HG03175 (cell line): ENCODE data around the gene SERPIND1.
"Not testable (repeated sequence)": the region's sequence is repeated elsewhere in the genome, so short reads cannot be mapped to it uniquely, and the experiment has no call there.

Source experiments
- ATAC-seq: cut with Tn5 transposase; IDR thresholded peaks from one replicate; pipeline ENCODE4 v1.9.1; 2021; ENCODE audit warnings: mild to moderate bottlenecking, moderate library complexity; ENCODE audit not compliant: unreplicated experiment

SERPIND1 gene

DNA sequence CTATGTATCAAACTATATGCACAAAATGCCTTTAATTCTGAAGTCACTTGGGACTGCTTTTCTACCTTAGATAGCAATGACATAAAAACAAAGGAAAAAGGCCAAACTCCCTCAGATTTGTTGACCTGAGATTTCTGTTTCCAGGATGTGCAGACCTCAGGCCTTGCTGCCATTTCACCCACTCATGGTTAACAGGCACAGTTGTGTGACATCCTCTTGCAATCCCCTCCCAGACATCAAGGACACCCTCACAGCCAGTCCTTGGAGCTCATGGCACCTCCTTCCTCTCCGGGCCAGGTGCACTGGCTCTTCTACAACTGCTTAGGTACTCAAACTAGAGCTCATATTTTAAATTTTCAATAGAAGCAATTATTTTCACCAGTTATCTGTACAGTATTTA is 37.3 kb downstream of the SERPIND1 start:
- no peak for ATAC-seq

- no peak for ATAC-seq
Measured at GRCh38 chr22:20811971-20812660, 38.2 kb downstream of the SERPIND1 start.

DNA sequence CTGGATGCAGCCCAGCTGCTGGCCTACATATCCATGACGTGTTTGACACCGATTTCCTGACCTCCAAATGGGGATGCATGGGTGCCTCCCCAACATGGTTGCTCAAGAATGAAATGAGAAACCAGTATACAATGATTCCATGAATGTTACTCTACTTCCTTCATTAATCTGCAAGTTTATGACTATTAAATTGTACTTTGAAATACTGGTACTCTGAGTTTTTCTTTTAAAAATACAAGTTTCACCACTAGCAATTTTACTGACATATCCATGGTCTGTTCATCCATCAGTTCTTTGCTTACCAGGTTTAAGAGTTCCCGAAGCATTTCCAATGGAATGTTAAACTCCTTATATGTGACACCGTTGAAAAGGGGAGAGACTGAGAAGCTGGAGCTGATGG is 39.1 kb downstream of the SERPIND1 start:
- ATAC-seq: no peak

DNA sequence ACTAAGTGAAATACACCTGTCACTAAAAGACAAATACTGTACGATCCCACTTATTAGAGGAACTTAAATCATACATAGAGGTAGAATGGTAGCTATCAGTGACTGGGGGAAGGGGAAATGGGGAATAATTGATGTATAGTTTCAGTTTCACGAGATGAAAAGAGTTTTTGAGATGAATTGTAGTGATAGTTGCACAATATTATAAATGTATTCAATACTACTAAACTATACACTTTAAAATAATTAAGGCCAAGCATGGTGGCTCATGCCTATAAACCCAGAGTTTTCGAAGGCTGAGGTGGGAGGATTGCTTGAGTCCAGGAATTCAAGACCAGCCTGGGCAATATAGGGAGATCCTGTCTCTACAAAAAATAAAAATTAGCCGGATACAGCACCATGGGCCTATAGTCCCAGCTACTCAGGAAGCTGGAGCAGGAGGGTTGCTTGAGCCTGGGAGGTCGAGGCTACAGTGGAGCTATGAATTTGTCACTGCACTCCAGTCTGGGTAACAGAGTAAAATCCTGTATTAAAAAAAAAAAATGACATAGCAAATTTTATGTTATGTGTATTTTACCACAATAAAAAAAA is 40.4 kb downstream of the SERPIND1 start:
- ATAC-seq: no peak

GRCh38 chr22:20815477-20816050 is 41.7 kb downstream of the SERPIND1 start:
- no peak for ATAC-seq

DNA sequence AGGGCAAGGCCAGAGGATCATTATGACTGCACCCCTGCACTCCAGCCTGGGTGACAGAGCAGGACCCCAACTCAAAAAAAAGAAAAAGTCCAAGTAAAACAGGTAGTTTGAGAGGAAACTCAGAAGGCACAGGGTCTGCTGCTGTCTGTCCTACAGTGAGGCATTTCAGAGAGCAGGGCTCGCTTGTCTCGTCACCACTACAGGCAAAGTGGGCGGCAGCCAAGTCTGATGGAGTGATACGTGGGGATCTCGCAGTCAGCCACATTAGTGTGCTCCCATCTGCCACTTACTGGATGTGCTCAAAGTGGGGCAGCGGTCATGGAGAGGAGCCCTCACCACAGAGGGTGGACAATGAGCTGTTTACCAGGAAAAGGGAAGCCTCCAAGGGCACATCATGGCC is 42.6 kb downstream of the SERPIND1 start:
- ATAC-seq: no peak

GRCh38 chr22:20818471-20818870 is 44.6 kb downstream of the SERPIND1 start:
- no peak for ATAC-seq

GRCh38 chr22:20819471-20819870 is 45.6 kb downstream of the SERPIND1 start:
- no peak for ATAC-seq

DNA sequence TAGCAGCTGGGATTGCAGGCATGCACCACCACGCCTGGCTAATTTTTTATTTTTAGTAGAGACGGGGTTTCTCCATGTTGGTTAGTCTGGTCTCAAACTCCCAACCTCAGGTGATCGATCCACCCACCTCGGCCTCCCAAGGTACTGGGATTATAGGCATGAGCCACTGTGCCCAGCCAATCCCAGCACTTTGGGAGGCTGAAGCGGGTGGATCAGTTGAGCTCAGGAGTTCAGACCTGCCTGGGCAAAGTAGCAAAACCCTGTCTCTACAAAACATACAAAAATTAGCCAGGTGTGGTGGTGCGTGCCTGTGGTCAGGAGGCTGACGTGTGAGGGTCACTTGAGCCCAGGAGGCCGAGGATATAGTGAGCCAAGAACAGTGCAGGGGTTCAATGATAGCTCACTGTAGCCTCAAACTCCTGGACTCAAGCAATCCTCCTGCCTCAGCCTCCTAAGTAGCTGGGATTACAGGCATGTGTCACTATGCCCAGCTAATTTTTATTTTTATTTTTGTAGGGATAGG is 47.9 kb downstream of the SERPIND1 start:
- not testable (repeated sequence) for ATAC-seq

DNA sequence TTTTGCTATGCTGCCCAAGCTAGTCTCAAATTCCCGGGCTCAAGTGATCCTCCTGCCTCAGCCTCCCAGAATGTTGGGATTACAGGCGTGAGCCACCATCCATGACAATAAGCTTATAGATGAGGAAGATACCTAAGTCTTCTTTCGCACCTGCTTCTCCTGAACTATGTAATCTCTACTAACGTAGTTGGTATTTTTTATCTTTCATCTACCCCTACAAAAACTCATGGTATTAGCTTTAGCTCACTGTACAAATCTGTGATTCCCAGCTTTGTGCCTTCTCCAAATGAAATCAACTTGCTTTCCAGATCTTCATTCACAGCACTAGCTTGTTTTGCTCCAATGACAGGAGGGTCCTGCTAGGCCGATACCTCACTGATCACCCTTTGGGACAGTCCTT is 48.3 kb downstream of the SERPIND1 start:
- ATAC-seq: no peak

GRCh38 chr22:20823264-20823663 is 49.4 kb downstream of the SERPIND1 start:
- ATAC-seq: no peak

DNA sequence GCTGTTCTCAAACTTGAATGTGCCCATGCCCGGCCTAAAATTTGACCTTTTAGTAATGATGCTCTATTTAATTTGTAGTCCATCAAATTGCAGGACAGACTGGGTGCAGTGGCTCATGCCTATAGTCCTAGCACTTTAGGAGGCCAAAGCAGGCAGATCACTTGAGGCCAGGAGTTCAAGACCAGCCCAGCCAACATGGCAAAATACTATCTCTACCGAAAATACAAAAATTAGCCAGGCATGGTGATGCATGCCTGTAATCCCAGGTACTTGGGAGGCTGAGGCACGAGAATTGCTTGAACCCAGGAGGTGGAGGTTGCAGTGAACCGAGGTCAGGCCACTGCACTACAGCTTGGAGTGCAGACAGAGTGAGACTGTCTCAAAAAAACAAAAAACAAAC is 51.3 kb downstream of the SERPIND1 start:
- ATAC-seq: not testable (repeated sequence)

GRCh38 chr22:20825624-20826023 is 51.7 kb downstream of the SERPIND1 start:
- no peak for ATAC-seq

DNA sequence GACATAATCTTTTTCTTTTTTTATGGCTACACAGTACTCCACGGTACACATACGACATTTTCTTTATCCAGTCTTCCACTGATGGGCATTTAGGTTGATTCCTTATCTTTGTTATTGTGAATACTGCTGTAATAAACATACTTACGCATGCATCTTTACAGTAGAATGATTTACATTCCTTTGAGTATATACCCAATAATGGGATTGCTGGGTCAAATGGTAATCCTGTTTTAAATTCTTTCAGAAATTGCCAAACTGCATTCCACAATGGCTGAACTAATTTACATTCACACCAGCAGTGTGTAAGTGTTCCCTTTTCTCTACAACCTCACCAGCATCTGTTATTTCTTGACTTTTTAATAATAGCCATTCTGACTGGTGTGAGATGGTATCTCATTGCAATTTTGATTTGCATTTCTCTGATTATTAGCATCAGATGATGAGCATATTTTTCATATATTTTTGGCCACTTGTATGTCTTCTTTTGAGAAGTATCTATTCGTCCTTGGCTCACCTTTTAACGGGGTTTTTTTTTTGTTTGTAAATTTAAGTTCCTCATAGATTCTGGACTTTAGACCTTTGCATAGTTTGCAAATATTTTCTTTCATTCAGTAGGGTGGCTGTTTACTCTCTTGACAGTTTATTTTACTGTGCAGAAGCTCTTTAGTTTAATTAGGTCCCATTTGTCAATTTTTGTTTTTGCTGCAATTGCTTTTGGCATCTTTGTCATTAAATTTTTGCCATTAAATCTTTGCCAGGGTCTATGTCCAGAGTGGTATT is 52.6 kb downstream of the SERPIND1 start:
- not testable (repeated sequence) for ATAC-seq

DNA sequence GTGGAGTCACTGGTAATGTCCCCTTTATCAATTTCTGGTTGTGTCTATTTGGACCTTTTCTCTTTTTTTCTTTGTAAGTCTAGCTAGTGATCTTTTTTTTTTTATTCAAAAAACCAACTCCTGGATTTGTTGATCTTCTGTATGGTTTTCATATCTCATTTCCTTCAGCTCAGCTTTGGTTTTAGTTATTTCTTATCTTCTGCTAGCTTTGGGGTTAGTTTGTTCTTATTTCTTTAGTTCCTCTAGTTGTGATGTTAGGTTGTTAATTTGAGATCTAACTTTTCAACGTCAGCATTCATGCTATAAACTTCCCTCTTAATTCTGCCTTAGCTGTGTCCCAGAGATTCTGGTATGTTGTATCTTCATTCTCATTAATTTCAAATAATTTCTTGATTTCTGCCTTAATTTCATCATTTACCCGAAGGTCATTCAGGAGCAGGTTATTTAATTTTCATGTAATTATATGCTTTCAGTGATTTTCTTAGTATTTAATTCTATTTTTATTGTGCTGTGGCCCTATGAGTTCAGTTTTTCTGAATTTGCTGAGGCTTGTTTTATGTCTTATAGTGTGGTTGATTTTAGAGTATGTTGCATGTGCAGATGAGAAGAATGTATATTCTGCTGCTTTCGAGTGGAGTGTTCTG is 55.7 kb downstream of the SERPIND1 start:
- no peak for ATAC-seq

DNA sequence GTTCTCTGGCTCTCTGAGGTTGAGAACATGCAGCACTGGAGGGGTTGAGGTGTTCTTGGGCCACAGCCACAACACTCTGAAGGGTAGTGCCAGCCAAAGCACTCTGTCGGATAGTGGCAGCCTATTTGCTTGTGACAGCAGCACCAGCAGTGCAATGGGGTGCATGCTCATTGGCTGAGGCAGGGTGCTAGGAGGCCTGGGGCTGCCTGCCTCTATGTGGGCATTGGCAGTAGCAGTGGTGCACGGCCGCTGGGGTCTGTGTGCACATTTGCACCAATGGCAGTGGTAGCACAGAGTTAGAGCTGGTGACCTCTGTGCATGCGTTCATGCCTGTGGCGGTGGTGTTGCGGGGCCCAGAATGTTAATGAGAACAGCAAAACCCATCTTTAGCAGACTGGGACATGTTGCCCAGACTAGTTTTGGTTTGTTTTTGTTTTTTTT is 59.3 kb downstream of the SERPIND1 start:
- ATAC-seq: no peak

DNA sequence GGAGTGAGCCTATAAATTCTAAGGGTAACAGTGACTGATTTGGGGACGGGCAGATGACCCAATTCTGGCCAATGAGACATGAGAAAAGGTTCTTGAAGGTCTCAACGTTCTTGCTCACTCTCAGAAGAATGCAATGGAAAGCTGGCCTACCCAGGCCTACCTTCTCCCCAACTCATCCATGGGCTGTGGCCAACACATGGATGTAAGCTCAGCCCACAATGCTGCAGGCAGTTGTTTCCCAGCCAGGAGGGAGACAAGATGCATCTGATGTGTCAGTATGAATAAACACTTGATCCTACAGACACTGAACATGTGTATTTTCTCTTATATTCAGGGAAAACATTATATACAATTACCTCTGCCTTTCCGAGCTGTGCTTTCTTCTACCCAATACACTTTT is 60.3 kb downstream of the SERPIND1 start:
- no peak for ATAC-seq

- ATAC-seq: no peak
Measured at GRCh38 chr22:20834725-20835124, 60.8 kb downstream of the SERPIND1 start.
